NCI-H1105 (cell line): Measurements from ENCODE around the gene NME1.
"Not testable (repeated sequence)": the region's sequence is repeated elsewhere in the genome, so short reads cannot be mapped to it uniquely, and the experiment has no call there.

Experiments
- DNase-seq: peaks from one replicate; lab custom pipeline; 2025; lab: John Stamatoyannopoulos, UW

Gene NME1

DNA sequence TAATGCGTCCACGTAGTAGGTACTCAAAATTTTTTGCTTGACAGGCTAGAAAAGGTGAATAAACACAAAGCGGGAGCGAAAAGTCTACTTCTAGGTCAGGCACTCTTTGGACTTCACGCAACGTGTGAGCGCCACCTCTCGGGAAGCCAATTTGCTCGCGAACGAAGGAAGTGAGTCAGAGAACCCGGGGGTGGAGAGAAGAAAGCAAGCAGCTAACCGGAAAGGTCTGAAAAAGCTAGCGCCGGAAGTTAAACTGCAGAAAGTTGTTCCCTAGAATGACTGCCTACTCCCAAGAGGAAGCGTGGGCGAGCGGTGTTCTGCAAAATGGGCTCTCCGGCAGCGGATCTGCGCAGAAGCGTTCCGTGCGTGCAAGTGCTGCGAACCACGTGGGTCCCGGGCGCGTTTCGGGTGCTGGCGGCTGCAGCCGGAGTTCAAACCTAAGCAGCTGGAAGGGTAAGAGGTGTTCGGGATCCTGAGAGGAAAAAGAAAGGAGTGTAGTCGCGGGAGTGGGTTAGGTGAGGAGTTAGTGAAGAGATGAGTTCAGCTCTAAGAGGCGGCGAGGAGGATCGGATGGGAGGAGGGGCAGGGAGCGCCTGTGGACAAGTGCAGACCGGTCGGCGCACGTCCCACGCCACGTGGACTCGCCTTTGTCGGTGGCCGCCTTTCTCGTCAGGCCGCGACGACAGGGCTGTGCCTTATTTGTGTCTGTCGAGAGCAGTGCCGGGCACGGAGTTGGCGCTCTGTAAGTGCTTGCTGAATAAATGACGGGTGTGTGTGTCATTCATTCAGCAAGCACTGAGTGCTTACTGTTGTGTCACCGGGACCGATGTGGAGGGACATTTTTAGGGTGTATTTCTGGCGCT is at the start of gene NME1:
Gene NME1 (plus strand): TSS at position 350 of the 863 bp plus-strand sequence. CDS start 2,096 bp downstream, outside the sequence.
- peak; percentile 96 for DNase-seq

DNA sequence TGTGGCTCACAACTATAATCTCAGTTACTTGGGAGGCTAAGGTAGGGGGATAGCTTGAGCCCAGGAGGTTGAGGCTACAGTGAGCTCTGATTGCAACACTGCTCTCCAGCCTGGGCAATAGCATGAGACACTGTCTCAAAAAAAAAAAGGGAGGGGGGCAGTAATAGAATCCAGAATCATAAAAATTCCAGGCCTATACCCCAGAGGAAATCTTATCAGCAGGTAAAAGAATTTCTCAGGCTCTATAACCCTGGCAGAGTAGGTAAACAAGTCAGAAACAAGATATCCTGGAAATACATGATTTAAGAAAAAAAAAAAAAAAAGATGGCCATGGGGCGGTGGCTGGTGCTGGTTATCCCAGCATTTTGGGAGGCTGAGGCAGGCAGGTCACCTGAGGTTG is 45.6 kb upstream of the NME1 start:
- DNase-seq = no peak

DNA sequence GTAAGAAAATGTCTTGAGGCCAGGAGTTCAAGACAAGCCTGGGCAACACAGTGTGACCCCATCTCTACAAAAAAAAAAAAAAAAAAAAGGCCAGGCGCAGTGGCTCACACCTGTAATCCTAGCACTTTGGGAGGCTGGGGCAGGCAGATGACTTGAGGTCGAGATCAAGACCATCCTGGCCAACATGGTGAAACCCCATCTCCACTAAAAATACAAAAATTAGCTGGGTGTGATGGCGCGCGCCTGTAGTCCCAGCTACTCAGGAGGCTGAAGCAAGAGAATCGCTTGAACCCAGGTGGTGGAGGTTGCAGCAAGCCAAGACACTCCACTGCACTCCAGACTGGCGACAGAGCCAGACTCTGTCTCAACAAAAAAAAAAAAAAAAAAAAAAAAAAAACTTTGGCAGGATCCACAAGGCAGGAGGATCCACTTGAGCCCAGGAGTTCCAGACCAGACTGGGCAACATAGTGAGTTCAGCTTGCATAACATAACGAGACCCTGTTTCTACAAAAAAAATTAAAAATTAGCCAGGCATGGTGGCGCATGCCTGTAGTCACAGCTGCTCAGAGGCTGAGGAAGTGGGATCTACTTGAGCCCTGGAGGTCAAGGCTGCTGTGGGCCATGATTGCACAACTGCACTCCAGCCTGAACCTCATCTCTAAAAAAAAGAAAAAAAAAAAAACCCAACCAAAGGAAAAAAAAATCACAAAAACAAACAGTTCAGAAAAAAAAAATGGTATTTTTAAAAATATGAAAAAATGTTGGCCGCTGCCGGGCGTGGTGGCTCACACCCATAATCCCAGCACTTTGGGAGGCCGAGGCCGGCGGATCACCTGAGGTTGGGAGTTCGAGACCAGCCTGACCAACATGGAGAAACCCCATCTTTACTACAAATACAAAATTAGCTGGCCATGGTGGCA is 40.8 kb upstream of the NME1 start:
- not testable (repeated sequence) for DNase-seq

DNA sequence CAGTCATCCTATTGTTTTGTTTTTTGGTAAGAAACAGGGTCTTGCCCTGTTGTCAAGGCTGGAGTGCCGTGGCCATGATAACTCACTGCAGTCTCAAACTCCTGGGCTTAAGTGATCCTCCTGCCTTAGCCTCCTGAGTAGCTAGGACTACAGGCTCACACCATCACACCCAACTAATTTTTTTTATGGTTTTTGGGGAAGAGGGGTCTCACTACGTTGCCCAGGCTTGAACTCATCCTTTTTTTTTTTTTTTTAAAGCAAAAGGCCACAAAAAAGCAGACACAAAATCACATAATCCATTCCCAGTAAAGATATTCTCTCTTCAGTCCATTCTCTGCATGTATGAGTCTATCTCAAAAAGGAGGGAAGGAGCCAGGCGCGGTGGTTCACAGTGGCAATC is 38.2 kb upstream of the NME1 start:
- no peak for DNase-seq

DNA sequence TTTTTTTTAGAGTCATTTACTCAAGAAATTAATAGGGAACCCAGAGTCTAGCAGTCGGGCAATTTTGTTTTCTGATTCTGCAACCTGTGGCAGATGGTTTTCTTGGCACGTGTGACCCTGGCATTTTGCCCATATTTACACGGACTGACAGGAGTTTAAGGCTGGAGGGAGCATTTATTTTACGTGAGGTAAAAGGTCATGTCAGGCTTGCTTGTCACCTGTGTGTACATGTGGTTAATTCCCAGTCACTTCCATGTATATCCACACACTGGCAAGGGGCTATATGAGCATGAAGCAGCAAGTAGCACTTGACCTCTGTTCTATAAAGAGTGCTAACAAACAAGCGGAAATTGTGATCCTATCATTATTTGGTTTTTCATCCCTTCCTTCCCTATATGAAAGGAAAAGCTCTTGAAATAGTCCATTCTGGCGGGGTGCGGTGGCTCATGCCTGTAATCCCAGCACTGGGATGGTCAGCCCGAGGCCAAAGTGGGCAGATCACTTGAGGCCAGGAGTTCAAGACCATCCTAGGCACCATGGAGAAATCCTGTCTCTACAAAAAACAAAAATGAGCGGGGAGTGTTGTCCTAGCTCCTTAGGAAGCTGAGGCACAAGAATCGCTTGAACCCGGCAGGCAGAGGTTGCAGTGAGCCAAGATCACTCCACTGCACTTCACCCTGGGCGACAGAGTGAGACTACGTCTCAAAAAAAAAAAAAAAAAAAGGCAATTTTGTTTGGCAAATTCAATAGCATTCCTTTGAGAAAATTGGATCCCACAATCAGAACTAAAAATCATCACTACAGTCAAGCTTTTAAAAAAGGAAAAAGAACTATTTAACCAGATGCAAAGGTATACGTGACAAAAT is 34.8 kb upstream of the NME1 start:
- peak; percentile 87 for DNase-seq

DNA sequence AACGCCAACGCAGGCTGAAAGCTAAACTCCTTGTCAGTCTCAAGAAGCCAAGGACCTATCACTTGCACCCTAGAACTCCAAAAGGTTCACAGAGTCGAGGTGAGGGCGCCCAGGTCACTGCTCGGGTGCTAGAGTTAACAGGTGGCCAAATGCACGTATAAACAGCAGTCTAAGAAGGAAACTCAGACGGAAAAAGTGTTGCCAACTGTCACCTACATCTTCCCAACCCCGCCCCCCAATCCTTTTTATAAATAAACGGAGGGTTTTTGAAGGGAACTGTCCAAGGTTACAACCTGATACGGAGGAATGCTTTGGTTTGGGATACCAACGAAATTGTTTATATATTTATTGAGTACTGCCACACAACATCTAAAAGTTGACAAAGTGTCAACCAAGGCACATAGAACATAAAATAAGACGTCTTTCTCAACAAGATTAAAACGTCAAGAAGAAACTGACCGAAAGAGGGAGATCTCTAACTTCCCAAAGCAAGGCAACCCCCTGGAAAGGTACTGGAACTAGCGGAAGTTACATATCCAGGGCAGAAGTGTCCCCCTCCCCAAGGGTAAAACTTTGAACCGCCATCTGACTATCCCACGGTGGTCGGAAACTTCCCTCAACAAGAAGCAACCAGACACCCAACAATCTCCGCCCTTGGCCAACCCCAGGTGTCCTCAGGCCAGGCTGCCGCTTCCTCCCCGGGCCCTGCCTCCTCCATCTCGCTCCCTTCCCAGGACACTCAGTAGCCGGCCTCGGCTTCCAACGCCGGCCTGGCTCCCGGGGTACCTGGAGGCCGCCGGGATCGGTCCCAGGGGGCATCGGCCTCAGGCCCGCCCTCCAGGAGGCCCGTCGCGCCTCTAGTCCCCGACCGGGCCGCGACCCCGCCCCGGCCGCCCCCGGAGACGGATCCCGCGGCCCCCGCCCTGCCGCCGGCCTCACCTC is 33.7 kb upstream of the NME1 start:
- no peak for DNase-seq

DNA sequence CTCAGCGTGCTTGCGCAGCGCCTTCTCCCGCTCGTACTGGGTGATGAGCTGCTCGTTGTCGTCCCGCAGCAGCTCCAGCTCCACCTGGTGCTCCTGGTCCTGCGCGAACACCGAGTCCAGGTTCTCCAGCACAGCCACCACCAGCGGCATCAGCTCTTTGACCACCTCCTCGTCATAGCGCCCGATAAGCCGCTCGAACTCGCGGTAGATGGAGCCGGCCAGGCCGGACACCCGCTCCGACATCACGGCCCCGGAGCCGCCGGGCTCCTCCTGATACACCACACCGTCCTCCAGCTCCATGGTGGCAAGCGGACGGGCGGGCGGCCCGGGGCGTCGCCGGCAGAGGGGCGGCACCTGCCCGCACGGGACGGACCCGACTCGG is 33.0 kb upstream of the NME1 start:
- peak; percentile 59 for DNase-seq

DNA sequence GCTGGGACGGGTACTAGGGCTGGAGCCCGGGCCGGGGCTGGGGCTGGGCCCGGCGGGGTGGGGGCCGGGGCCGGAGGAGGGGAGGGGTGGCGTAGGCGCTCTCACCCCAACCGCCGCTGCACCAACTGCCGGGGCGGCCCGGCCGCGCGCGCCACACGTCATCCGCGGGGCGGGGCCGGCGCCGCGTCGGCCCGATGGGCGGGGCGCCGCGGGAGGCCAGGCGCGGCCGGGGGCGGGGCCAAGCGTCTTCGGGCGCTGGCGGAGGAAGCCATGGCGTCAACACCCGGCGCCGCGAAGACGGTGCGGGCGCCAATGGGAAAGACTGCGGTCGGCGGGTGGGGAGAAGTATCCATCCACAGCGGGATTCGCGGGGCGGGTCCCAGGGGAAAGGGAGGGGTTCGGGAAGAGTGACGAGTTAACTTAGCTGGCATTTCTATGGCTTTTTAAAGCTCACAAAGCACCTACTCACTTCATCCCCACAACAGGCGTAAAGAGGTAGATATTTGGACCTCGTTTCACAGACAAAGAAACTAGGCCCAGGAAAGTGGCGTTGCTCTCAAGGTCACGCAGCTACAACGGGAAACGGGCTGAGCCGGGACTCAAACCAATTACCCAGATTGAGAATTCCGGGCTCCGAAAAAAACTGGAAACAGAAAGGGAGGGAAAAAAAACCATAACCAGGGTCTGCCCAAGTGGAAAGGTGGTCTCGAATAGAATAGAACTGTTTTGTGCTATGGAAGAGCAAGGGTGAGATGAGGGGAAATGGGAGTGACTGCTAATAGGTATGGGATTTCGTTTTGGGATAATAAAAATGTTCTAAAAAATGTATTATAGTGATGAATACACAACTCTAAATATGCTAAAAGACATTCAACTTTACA is 32.4 kb upstream of the NME1 start, which contains the start of gene SPAG9:
Gene SPAG9 (minus strand): TSS at position 130 of the 881 bp plus-strand sequence. CDS start 212 bp downstream, outside the sequence.
- peak; percentile 88 for DNase-seq

DNA sequence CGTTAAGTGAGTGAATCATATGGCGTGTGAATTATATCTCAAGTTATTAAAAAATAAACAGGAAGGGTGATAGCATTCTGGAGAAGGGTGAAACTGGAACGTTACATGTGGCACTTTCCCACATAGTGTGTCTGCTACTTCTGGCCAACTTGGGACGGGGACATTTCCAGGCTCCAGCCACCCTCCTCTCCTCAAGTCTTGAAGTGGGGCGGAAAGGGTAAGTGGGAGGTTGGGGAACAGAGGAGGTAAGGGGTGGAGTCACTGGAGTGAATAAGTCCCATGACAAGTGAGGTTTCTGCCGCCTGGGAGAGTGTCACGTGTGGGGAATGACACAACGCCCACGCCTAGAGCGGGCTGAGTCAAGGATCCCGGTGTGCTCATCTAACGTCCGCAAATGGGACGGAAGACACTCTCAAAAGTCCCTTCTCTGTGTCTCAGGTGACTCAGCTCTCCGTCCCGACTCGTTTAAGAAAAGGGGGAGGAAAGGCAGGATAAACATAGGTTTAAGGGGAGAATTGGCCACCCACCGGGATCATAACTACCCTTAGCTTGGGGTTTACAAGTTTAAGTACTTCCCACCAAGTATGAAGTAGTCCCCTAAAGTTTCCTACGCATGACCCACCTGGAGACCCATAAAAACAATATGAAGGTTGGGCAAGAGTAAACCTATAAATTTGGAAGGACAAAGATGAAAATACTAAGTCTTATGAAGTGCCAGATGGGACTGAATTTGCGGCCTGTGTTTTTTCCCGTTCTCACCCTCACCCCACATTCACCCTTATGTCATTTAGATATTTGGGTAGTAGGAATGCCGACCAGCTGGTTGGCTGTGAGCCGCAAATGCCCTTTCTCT is 31.5 kb upstream of the NME1 start:
- no peak for DNase-seq

DNA sequence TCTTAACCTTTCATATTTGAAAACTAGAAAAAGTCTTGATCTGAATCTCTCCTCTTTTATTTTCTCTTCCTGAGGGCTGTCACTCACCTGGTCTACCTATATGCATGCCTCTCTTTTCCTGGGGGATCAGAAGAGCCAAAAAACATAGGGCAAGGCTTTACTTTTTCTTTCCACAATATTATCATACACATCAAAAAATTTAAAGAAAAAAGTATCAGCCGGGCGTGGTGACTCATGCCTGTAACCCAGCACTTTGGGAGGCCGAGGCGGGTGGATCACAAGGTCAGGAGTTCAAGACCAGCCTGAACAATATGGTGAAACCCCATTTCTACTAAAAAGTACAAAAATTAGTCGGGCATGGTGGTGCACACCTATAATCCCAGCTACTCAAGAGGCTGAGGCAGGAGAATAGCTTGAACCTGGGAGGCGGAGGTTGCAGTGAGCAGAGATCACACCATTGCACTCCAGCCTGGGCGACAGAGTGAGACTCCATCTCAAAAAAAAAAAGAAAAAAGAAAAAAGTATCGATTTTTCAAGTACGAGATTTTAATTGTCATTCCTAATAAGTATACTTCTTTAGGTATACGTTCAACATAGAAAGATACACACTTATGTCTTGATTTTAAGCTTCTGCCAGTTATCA is 30.8 kb upstream of the NME1 start:
- DNase-seq = not testable (repeated sequence)

DNA sequence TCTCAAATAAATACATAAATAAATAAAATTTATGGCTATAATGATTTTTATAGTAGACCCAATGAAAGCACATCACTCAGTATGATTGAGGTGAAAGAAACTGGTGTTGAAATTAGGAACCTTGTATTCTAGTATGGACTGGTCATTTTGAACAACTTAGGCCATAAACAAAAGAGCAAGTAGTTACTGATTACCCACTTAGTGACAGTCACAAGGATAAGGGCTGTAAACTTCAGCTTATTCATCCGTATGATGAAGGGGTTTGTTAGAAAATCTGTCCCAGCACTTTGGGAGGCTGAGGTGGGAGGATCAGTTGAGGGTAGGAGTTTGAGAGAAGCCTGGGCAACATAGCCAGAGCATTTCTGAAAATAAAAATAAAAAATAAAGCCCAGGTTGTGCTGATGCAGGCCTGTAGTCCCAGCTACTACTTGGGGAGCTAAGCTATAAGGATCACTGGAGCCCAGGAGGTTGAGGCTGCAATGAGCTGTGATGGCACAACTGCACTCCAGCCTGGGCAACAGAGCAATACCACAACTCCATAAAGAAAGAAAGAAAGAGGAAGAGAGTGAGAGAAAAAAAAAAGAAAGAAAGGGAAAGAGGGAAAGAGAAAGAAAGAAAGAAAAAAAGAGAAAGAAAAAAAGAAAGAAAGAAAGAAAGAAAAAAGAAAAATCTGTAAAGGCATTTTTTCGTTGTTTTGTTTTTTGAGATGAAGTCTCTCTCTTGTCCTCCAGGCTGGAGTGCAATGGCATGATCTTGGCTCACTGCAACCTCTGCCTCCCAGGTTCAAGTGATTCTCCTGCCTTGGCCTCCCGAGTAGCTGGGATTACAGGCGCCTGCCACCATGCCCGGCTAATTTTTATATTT is 28.5 kb upstream of the NME1 start:
- DNase-seq = no peak

DNA sequence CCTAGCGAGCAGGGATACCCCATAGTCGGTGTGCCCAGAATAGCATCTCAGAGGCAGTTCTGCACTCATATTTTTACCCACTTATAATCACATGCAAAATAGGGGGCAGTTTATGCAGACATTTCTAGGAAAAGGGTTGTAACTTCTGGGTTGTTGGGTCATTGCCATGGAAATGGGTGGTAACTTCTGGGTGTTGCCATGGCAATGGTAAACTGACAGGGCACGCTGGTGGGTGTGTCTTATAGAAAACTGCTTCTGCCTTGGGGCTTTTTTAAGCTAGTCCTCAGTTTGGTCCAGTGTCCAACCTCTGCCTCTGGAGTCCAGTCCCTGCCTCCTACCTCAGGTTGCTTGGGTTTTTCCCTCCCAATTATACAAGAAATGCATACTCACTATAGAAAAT is 25.3 kb upstream of the NME1 start:
- no peak for DNase-seq

DNA sequence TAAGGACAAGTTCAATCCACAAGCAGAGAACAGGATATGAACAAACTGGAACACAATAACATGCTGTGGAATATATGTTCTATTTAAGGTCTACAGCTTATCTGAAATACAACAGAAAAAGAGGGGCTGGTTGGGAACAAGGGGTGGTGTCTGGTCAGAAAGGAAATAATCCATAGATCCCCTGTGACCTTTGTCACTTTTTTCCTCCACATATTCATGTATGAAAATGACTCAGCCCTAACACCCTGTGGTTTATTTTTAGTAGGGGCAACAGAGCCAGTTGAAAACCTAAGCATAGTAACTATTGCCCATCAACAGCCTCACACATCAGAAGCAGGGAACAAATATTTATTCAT is 20.4 kb upstream of the NME1 start:
- no peak for DNase-seq

DNA sequence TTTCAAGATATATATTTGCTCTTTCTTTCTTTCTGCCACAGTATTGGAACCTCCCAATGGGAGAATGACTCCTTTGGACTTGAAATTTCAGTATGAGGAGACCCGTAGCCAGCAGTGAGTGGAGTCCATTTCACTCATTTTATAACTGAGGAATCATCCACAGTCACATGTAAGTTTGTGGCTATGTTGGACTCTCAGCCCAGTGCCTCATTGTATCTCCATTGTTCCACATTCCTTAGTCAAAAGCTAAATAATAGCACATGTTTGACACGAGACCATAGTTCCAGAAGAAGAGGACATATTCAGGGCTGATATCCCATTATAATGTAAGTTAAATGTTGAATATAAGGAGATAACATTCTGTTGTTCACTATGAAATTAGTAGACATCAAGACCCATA is 20.0 kb upstream of the NME1 start:
- DNase-seq = no peak

DNA sequence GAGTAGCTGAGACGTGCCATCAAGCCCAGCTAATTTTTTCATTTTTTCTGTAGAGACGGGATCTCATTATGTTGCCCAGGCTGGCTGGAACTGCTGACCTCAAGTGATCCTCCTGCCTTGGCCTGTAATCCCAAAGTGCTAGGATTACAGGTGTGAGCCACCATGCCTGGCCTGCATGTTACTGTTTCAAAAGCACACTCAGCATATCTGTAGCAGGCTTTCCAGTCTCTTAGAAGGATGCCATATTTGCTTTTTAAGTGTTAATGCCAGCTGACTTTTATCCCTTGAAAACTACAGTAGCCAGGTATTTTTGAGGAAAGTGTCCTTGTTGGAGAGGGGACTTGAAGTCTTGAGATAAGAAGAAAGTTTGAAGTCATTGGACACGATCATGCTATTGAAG is 17.4 kb upstream of the NME1 start:
- no peak for DNase-seq

DNA sequence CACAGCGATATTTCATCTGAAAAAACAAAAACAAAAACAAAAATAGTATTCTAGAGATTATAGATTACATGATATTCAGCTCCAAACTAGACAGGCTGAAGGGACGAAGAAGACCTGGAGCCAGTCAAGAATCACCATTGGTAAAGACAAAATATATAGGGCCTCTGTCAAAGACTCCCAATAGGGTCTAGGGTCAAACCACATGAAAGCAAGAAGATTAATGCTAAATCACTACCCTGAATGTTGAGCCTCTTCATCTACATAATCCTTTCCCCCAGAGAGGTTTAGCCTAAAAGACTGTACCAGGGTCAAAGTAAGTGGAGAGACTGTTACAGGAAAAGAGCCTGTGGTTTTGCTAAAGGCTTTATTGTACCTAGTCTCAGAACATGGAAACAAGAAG is 10.8 kb upstream of the NME1 start:
- DNase-seq = no peak

DNA sequence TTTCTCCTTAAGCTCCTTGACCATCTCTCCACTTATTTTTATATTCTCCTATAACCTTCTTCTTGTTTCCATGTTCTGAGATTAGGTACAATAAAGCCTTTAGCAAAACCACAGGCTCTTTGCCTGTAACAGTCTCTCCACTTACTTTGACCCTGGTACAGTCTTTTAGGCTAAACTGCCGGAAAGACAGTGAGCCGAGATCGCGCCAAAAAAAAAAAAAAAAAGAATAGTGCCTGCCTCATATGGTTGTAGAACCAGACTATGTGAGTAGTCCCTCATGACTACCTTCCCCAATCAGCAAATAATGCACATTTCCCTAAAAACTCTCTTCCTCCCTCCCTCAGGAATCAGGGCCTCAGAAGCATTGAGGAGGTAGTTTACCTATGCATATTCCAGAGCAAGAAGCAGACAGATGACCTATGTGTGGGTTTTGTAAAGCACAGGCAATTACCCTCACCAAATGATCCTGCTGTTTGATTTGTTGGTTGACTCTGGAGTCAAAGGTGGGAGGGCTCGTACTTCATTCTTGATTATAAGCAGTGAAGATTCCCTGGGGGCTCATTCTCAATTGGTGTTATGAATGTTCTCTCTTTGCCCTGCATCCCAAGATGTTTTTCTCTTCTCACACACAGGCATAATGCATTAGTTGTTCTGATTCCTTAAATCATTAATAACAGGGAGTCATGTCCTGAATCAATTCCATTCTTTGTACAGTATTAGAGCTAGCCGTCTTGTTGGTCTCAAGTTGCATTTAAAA is 8.9 kb upstream of the NME1 start:
- DNase-seq = no peak
